Measurements from ENCODE around the gene HNMT.

HNMT gene

DNA sequence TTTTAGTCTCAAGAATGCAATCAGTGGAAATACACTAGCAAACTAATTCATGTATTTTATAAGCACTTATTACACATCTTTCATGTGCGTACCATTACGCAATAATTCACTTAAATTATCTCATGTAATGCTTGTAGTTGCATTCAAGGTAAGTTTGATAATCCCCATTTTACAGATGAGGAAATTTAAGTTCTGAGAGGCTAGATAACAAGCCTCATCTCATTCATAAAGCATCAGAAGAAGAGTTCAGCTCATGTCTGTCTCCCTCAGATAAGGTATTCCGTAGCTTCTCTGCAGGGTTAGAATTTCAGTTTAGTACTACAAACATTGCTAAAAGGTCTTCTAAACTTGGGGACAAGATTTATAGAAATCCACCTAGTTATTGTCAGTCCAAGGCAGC, 47.8 kb downstream of the HNMT start:
- TF ChIP-seq CTCF (conservative IDR thresholded peaks at IDR 0.05; ENCODE audit: low read length) (no peak), EZH2phosphoT487 (IDR thresholded peaks at IDR 0.05; ENCODE audit: borderline replicate concordance) (no peak)
- Histone ChIP-seq H3K36me3 (ENCODE audit: insufficient read depth, low read length) (no peaks in the 10 kb centered on the region), H3F3A (ENCODE audit: low read depth) (no peaks in the 10 kb centered on the region), H3K4me2 (ENCODE audit: low read depth, low read length, poor library complexity, severe bottlenecking) (no peak overlapping the region), H3K79me2 (ENCODE audit: insufficient read depth, low read length) (no peaks in the 10 kb centered on the region), H4K20me1 (ENCODE audit: insufficient read depth, low read length, poor library complexity, severe bottlenecking) (no peaks in the 10 kb centered on the region), H3K4me3 (ENCODE audit: low read length, poor library complexity, severe bottlenecking) (no peak overlapping the region), H3K27me3 (ENCODE audit: insufficient read depth, low read length, poor library complexity, severe bottlenecking) (no peaks in the 10 kb centered on the region), H2AFZ (ENCODE audit: low read length) (no peak overlapping the region), H3K9me2 (replicated peaks; ENCODE audit: low read depth, low read length) (no peaks in the 10 kb centered on the region), H3K9ac (ENCODE audit: low read depth, low read length, poor library complexity, severe bottlenecking) (no peak overlapping the region), H3K4me1 (ENCODE audit: insufficient read depth, low read length, poor library complexity, severe bottlenecking) (no peaks in the 10 kb centered on the region), H3K9me3 (ENCODE audit: insufficient read depth, low read depth, low read length) (no peaks in the 10 kb centered on the region)

DNA sequence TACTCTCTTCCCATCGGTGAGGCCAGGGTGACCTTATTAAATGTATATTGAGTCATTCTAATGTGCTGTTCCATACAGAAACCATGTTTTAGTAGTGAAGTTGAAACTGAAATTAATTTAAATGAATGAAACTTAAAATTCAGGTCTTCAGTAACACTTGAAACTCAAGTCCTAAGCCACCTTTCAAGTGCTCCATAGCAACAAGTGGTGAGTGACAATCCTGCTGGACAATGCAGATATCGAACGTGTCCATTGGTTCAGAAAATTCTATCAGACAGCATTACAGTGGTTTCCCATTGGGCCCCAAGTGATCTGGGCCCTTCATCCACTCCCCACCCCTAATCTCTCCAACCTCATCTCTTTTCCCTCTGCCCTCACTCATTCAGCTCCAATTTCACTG, 48.7 kb downstream of the HNMT start:
- Histone ChIP-seq H3K9me2 (replicated peaks; ENCODE audit: low read depth, low read length) (no peaks in the 10 kb centered on the region), H3K4me1 (ENCODE audit: insufficient read depth, low read length, poor library complexity, severe bottlenecking) (no peaks in the 10 kb centered on the region), H2AFZ (ENCODE audit: low read length) (no peak overlapping the region), H3K27me3 (ENCODE audit: insufficient read depth, low read length, poor library complexity, severe bottlenecking) (no peaks in the 10 kb centered on the region), H3K9ac (ENCODE audit: low read depth, low read length, poor library complexity, severe bottlenecking) (no peak overlapping the region), H3K9me3 (ENCODE audit: insufficient read depth, low read depth, low read length) (no peaks in the 10 kb centered on the region), H3K4me2 (ENCODE audit: low read depth, low read length, poor library complexity, severe bottlenecking) (no peak overlapping the region), H3K79me2 (ENCODE audit: insufficient read depth, low read length) (no peaks in the 10 kb centered on the region), H3K36me3 (ENCODE audit: insufficient read depth, low read length) (no peaks in the 10 kb centered on the region), H3K4me3 (ENCODE audit: low read length, poor library complexity, severe bottlenecking) (no peak overlapping the region), H3F3A (ENCODE audit: low read depth) (no peaks in the 10 kb centered on the region), H4K20me1 (ENCODE audit: insufficient read depth, low read length, poor library complexity, severe bottlenecking) (no peaks in the 10 kb centered on the region)
- TF ChIP-seq CTCF (conservative IDR thresholded peaks at IDR 0.05; ENCODE audit: low read length) (no peak), EZH2phosphoT487 (IDR thresholded peaks at IDR 0.05; ENCODE audit: borderline replicate concordance) (no peak)

DNA sequence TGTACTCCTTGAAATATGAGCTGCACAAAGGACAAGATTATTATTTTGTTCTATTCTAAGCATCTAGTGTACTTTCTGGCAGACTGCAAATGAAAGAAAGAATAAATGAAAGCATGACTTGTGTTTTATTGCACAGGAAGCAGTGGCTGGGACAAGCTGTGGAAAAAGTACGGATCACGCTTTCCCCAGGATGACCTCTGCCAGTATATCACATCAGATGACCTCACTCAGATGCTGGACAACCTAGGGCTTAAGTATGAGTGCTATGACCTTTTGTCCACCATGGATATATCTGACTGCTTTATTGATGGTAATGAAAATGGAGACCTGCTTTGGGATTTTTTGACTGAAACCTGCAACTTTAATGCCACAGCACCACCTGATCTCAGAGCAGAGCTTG, 49.4 kb downstream of the HNMT start:
- Histone ChIP-seq H4K20me1 (ENCODE audit: insufficient read depth, low read length, poor library complexity, severe bottlenecking) (no peaks in the 10 kb centered on the region), H3K4me1 (ENCODE audit: insufficient read depth, low read length, poor library complexity, severe bottlenecking) (no peaks in the 10 kb centered on the region), H3K36me3 (ENCODE audit: insufficient read depth, low read length) (no peaks in the 10 kb centered on the region), H2AFZ (ENCODE audit: low read length) (no peak overlapping the region), H3K27me3 (ENCODE audit: insufficient read depth, low read length, poor library complexity, severe bottlenecking) (no peaks in the 10 kb centered on the region), H3K4me3 (ENCODE audit: low read length, poor library complexity, severe bottlenecking) (no peak overlapping the region), H3K9me2 (replicated peaks; ENCODE audit: low read depth, low read length) (no peaks in the 10 kb centered on the region), H3K79me2 (ENCODE audit: insufficient read depth, low read length) (no peaks in the 10 kb centered on the region), H3K9ac (ENCODE audit: low read depth, low read length, poor library complexity, severe bottlenecking) (no peak overlapping the region), H3K9me3 (ENCODE audit: insufficient read depth, low read depth, low read length) (no peaks in the 10 kb centered on the region), H3K4me2 (ENCODE audit: low read depth, low read length, poor library complexity, severe bottlenecking) (no peak overlapping the region), H3F3A (ENCODE audit: low read depth) (no peaks in the 10 kb centered on the region)
- TF ChIP-seq EZH2phosphoT487 (IDR thresholded peaks at IDR 0.05; ENCODE audit: borderline replicate concordance) (no peak), CTCF (conservative IDR thresholded peaks at IDR 0.05; ENCODE audit: low read length) (no peak)

Data from Loucy (cell line).